ENCODE measurements around the gene CCDC91. TPM values are rescaled to one million over a fixed set of nuclear protein-coding genes. Genes with fewer than 3 reads are reported as not detected.
"Not testable (repeated sequence)": the region's sequence is repeated elsewhere in the genome, so short reads cannot be mapped to it uniquely, and the experiment has no call there.

Gene CCDC91
- polyA plus RNA-seq, 3 donors: 6.3 to 18.1 (median 15.6) TPM

- no peak overlapping the region for H3K27ac ChIP-seq (ENCODE audit: low read depth in 1 of 2, low read length in 2 of 2)
- H3K27me3 ChIP-seq (ENCODE audit: control insufficient read depth in 2 of 2, insufficient read depth in 2 of 2, low read length in 2 of 2): no peaks in the 10 kb centered on the region
- H3K4me1 ChIP-seq (ENCODE audit: control insufficient read depth in 1 of 2, insufficient read depth in 2 of 2, low read length in 2 of 2): no peaks in the 10 kb centered on the region
- H3K79me2 ChIP-seq (ENCODE audit: insufficient read depth, low read length): no peaks in the 10 kb centered on the region
- no peak overlapping the region for H3K9ac ChIP-seq (ENCODE audit: insufficient read depth, low read length, poor library complexity, severe bottlenecking)
- Mint-ChIP-seq H3K9me3 (peaks cover 3 to 11% (median 7%) of the 10 kb centered on the region in 7 donors), H3K27ac (no peak overlapping the region), H3K4me1 (no peaks in the 10 kb centered on the region), H3K36me3 (peaks cover 11 to 13% of the 10 kb centered on the region in 2 donors), H3K4me3 (no peak overlapping the region), H3K27me3 (ENCODE audit: low read depth in 3 of 3) (no peaks in the 10 kb centered on the region)
- H4K20me1 ChIP-seq (ENCODE audit: insufficient read depth, low read length): no peaks in the 10 kb centered on the region
- H2AFZ ChIP-seq (ENCODE audit: insufficient read depth, low read depth, low read length, poor library complexity, severe bottlenecking): no peak overlapping the region
- WGBS (ENCODE audit: insufficient coverage): 94% methylated on average over 3 of the region's 4 CpGs
- no peak overlapping the region for H3K4me3 ChIP-seq (replicated peaks in 1 of 3; ENCODE audit: low read depth in 2 of 3, low read length in 3 of 3)
- no peak for TF ChIP-seq CTCF (IDR thresholded peaks at IDR 0.05)
- intact Hi-C loops (cut with micrococcal nuclease): no loop called here
- H3K36me3 ChIP-seq (replicated peaks in 1 of 2; ENCODE audit: control insufficient read depth in 1 of 2, insufficient read depth in 2 of 2, low read length in 2 of 2): no peaks in the 10 kb centered on the region
- no peak overlapping the region for H3K4me2 ChIP-seq (replicated peaks; ENCODE audit: extremely low read depth, low read length, poor library complexity, severe bottlenecking)
- no peaks in the 10 kb centered on the region for H3K9me3 ChIP-seq (replicated peaks in 1 of 2; ENCODE audit: control insufficient read depth in 1 of 2, insufficient read depth in 1 of 2, low read length in 2 of 2)
- no peak for DNase-seq
These were observed 137.5 kb downstream of the CCDC91 start for GRCh38 chr12:28327722-28328121.

DNA sequence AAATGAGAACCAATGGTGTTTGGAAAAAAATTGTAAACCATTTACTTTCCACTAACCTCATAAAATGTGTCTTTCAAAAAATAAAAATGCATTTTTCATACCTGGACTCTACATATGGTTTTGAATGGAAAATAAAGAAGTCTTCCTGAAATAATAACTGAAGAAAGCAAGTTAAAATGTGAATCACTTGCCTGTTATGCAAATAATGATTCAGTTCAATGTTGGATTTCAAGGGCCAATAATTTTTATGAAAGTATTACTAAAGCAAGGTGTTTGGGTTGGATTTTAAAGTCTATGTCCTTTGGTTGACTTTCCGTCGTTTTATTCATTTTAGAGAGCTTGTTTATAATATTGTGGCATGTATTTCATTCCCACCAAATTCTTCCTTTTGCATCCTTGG is 138.7 kb downstream of the CCDC91 start:
- no peak for TF ChIP-seq CTCF (IDR thresholded peaks at IDR 0.05)
- peaks cover 11 to 13% of the 10 kb centered on the region in 2 donors for H3K36me3 Mint-ChIP-seq
- no peaks in the 10 kb centered on the region for H4K20me1 ChIP-seq (ENCODE audit: insufficient read depth, low read length)
- H3K4me1 Mint-ChIP-seq: no peaks in the 10 kb centered on the region
- no peaks in the 10 kb centered on the region for H3K79me2 ChIP-seq (ENCODE audit: insufficient read depth, low read length)
- no peak overlapping the region for H3K27ac Mint-ChIP-seq
- no peak overlapping the region for H3K4me3 ChIP-seq (replicated peaks in 1 of 3; ENCODE audit: low read depth in 2 of 3, low read length in 3 of 3)
- DNase-seq: no peak
- no peak overlapping the region for H3K27ac ChIP-seq (ENCODE audit: low read depth in 1 of 2, low read length in 2 of 2)
- H3K4me1 ChIP-seq (ENCODE audit: control insufficient read depth in 1 of 2, insufficient read depth in 2 of 2, low read length in 2 of 2): no peaks in the 10 kb centered on the region
- no CpG with 5 or more reads among the region's 2 CpGs for WGBS (ENCODE audit: insufficient coverage)
- H3K4me3 Mint-ChIP-seq: no peak overlapping the region
- intact Hi-C loops (cut with micrococcal nuclease): no loop called here
- H3K9me3 ChIP-seq (replicated peaks in 1 of 2; ENCODE audit: control insufficient read depth in 1 of 2, insufficient read depth in 1 of 2, low read length in 2 of 2): no peaks in the 10 kb centered on the region
- no peak overlapping the region for H3K4me2 ChIP-seq (replicated peaks; ENCODE audit: extremely low read depth, low read length, poor library complexity, severe bottlenecking)
- H3K27me3 ChIP-seq (ENCODE audit: control insufficient read depth in 2 of 2, insufficient read depth in 2 of 2, low read length in 2 of 2): no peaks in the 10 kb centered on the region
- H2AFZ ChIP-seq (ENCODE audit: insufficient read depth, low read depth, low read length, poor library complexity, severe bottlenecking): no peak overlapping the region
- H3K36me3 ChIP-seq (replicated peaks in 1 of 2; ENCODE audit: control insufficient read depth in 1 of 2, insufficient read depth in 2 of 2, low read length in 2 of 2): no peaks in the 10 kb centered on the region
- H3K9me3 Mint-ChIP-seq: peaks cover 3 to 11% (median 8%) of the 10 kb centered on the region in 7 donors
- no peaks in the 10 kb centered on the region for H3K27me3 Mint-ChIP-seq (ENCODE audit: low read depth in 3 of 3)
- H3K9ac ChIP-seq (ENCODE audit: insufficient read depth, low read length, poor library complexity, severe bottlenecking): no peak overlapping the region

- H3K27me3 Mint-ChIP-seq (ENCODE audit: low read depth in 3 of 3); H3K27ac ChIP-seq (ENCODE audit: low read depth in 1 of 2, low read length in 2 of 2); H4K20me1 ChIP-seq (ENCODE audit: insufficient read depth, low read length); H3K27ac Mint-ChIP-seq; DNase-seq; H3K4me3 ChIP-seq (replicated peaks in 1 of 3; ENCODE audit: low read depth in 2 of 3, low read length in 3 of 3); H2AFZ ChIP-seq (ENCODE audit: insufficient read depth, low read depth, low read length, poor library complexity, severe bottlenecking); H3K4me1 ChIP-seq (ENCODE audit: control insufficient read depth in 1 of 2, insufficient read depth in 2 of 2, low read length in 2 of 2); H3K4me3 Mint-ChIP-seq; H3K4me2 ChIP-seq (replicated peaks; ENCODE audit: extremely low read depth, low read length, poor library complexity, severe bottlenecking); H3K9ac ChIP-seq (ENCODE audit: insufficient read depth, low read length, poor library complexity, severe bottlenecking); H3K4me1 Mint-ChIP-seq; intact Hi-C loops (cut with micrococcal nuclease); H3K79me2 ChIP-seq (ENCODE audit: insufficient read depth, low read length); H3K9me3 ChIP-seq (replicated peaks in 1 of 2; ENCODE audit: control insufficient read depth in 1 of 2, insufficient read depth in 1 of 2, low read length in 2 of 2); H3K27me3 ChIP-seq (ENCODE audit: control insufficient read depth in 2 of 2, insufficient read depth in 2 of 2, low read length in 2 of 2); H3K36me3 ChIP-seq (replicated peaks in 1 of 2; ENCODE audit: control insufficient read depth in 1 of 2, insufficient read depth in 2 of 2, low read length in 2 of 2): not testable (repeated sequence)
- peaks cover 3 to 11% (median 8%) of the 10 kb centered on the region in 7 donors for H3K9me3 Mint-ChIP-seq
- peaks cover 11 to 13% of the 10 kb centered on the region in 2 donors for H3K36me3 Mint-ChIP-seq
- no CpG with 5 or more reads among the region's 2 CpGs for WGBS (ENCODE audit: insufficient coverage)
These were observed 139.5 kb downstream of the CCDC91 start for GRCh38 chr12:28329727-28330126.

Data from CD14-positive monocyte (primary cell).